WTC11 (cell line): Measurements from ENCODE around the gene TRIM44. TPM values are rescaled to one million over a fixed set of nuclear protein-coding genes. Genes with fewer than 3 reads are reported as not detected.

Experiments used
- ATAC-seq: fragments of 200-7000 bp; cut with Tn5 transposase; 2 replicates; pipeline ENCODE4 v1.10.0; 2021; ENCODE audit warnings: mild to moderate bottlenecking, moderate library complexity
- CTCF ChIA-PET: fragments of 300-600 bp; sonication (Branson Sonifier 250); formaldehyde crosslinking; loops from one replicate; lab custom pipeline; 2021; ENCODE audit warnings: antibody characterized with exemption; lab: Charles Lee
- POLR2A ChIA-PET: fragments of 350-600 bp; sonication (Branson Sonifier 250); formaldehyde crosslinking; loops from one replicate; lab custom pipeline; 2021; ENCODE audit warnings: antibody characterized with exemption; lab: Charles Lee
- DNase-seq: peaks from one replicate; pipeline ENCODE4 v3.0.0; 2021; ENCODE audit warnings: low spot score
- H3K27ac Mint-ChIP-seq: 2 replicates; pipeline ENCODE4 v1.8.0; 2021; ENCODE audit warnings: mixed read lengths
- H3K27me3 Mint-ChIP-seq: 2 replicates; pipeline ENCODE4 v1.8.0; 2021; ENCODE audit warnings: low read depth, mild to moderate bottlenecking, moderate library complexity, mixed read lengths
- H3K36me3 Mint-ChIP-seq: 2 replicates; pipeline ENCODE4 v1.8.0; 2021; ENCODE audit warnings: mixed read lengths
- H3K4me1 Mint-ChIP-seq: 2 replicates; pipeline ENCODE4 v1.8.0; 2022; ENCODE audit warnings: mixed read lengths
- H3K4me3 Mint-ChIP-seq: 2 replicates; pipeline ENCODE4 v1.8.0; 2021; ENCODE audit warnings: mild to moderate bottlenecking, moderate library complexity, mixed read lengths
- H3K9me3 Mint-ChIP-seq: 2 replicates; pipeline ENCODE4 v1.8.0; 2021; ENCODE audit warnings: mixed read lengths
- ARID4B ChIP-seq: sonication (generic); formaldehyde crosslinking; IDR thresholded peaks from 2 replicates; pipeline ENCODE4 v1.8.0; 2023; ENCODE audit warnings: missing genetic modification reagents, mild to moderate bottlenecking, borderline replicate concordance
- ATF2 ChIP-seq: sonication (generic); formaldehyde crosslinking; IDR thresholded peaks from 2 replicates; pipeline ENCODE4 v1.8.1; 2022; ENCODE audit warnings: low read depth, missing genetic modification reagents, borderline replicate concordance
- CBFB ChIP-seq: sonication (generic); formaldehyde crosslinking; IDR thresholded peaks from 2 replicates; pipeline ENCODE4 v1.8.1; 2022; ENCODE audit warnings: mild to moderate bottlenecking, low read depth, missing genetic modification reagents
- CREB1 ChIP-seq: sonication (generic); formaldehyde crosslinking; IDR thresholded peaks from 2 replicates; pipeline ENCODE4 v1.8.0; 2023; ENCODE audit warnings: mild to moderate bottlenecking, missing genetic modification reagents
- FOXK1 ChIP-seq: sonication (generic); formaldehyde crosslinking; IDR thresholded peaks from 2 replicates; pipeline ENCODE4 v1.8.0; 2022; ENCODE audit warnings: mild to moderate bottlenecking, moderate library complexity, missing genetic modification reagents
- GRHL2 ChIP-seq: fragments of 250-450 bp; sonication (Bioruptor Pico); IDR thresholded peaks from 2 replicates; pipeline ENCODE4 v1.8.0; 2022; ENCODE audit warnings: mild to moderate bottlenecking, moderate library complexity; ENCODE audit not compliant: insufficient replicate concordance, severe bottlenecking
- IRF2 ChIP-seq: sonication (generic); formaldehyde crosslinking; IDR thresholded peaks from 2 replicates; pipeline ENCODE4 v1.8.0; 2022; ENCODE audit warnings: low read depth, missing genetic modification reagents, borderline replicate concordance
- JUN ChIP-seq: sonication (generic); formaldehyde crosslinking; IDR thresholded peaks from 2 replicates; pipeline ENCODE4 v1.8.0; 2023; ENCODE audit warnings: mild to moderate bottlenecking, missing genetic modification reagents
- MAX ChIP-seq: sonication (generic); formaldehyde crosslinking; IDR thresholded peaks from 2 replicates; pipeline ENCODE4 v1.8.0; 2022; ENCODE audit warnings: mild to moderate bottlenecking, missing genetic modification reagents
- NFE2L1 ChIP-seq: sonication (generic); formaldehyde crosslinking; IDR thresholded peaks from 2 replicates; pipeline ENCODE4 v1.8.1; 2023; ENCODE audit warnings: missing genetic modification reagents
- NR1H2 ChIP-seq: sonication (generic); formaldehyde crosslinking; IDR thresholded peaks from 2 replicates; pipeline ENCODE4 v1.9.0; 2021; ENCODE audit warnings: mild to moderate bottlenecking, moderate library complexity, missing genetic modification reagents
- OVOL2 ChIP-seq: fragments of 250-450 bp; sonication (Bioruptor Pico); IDR thresholded peaks from 2 replicates; pipeline ENCODE4 v1.9.0; 2021; ENCODE audit warnings: mild to moderate bottlenecking, borderline replicate concordance
- PRRX2 ChIP-seq: fragments of 250-450 bp; sonication (Bioruptor Pico); IDR thresholded peaks from 2 replicates; pipeline ENCODE4 v1.8.0; 2021; ENCODE audit warnings: mild to moderate bottlenecking
- RORB ChIP-seq: fragments of 250-450 bp; sonication (Bioruptor Pico); IDR thresholded peaks from 2 replicates; pipeline ENCODE4 v1.9.0; 2021; ENCODE audit warnings: mild to moderate bottlenecking
- SP1 ChIP-seq: sonication (generic); formaldehyde crosslinking; conservative IDR thresholded peaks from 2 replicates; pipeline ENCODE4 v1.8.1; 2022; ENCODE audit warnings: missing genetic modification reagents
- USF2 ChIP-seq: sonication (generic); formaldehyde crosslinking; IDR thresholded peaks from 2 replicates; pipeline ENCODE4 v1.8.1; 2023; ENCODE audit warnings: mild to moderate bottlenecking, missing genetic modification reagents, moderate library complexity
- ZNF416 ChIP-seq: fragments of 250-450 bp; sonication (Bioruptor Pico); IDR thresholded peaks from 2 replicates; pipeline ENCODE4 v1.9.0; 2021; ENCODE audit warnings: mild to moderate bottlenecking, inconsistent platforms
- ZNF425 ChIP-seq: fragments of 250-450 bp; sonication (Bioruptor Pico); conservative IDR thresholded peaks from 2 replicates; pipeline ENCODE4 v1.9.0; 2021; ENCODE audit warnings: mild to moderate bottlenecking
- total RNA-seq: library from RNA; stranded (reverse); gene quantifications from 3 replicates; pipeline ENCODE4 v1.2.3, GENCODE V29; 2021
- TF ChIP-seq, protein P1 (sequence below): sonication (generic); formaldehyde crosslinking; IDR thresholded peaks from 2 replicates; pipeline ENCODE4 v1.8.0; 2022; ENCODE audit warnings: mild to moderate bottlenecking, missing genetic modification reagents
- TF ChIP-seq, protein P2 (sequence below): fragments of 250-450 bp; sonication (Bioruptor Pico); IDR thresholded peaks from 2 replicates; pipeline ENCODE4 v2.1.2; 2022; ENCODE audit warnings: mild to moderate bottlenecking, moderate library complexity

The TRIM44 gene
- total RNA-seq, 1 experiment from 2014 or later, result 27.4 TPM

GRCh38 chr11:35735903-35736302 lies 73.3 kb downstream of the TRIM44 start:
- no peak overlapping the region for H3K4me3 Mint-ChIP-seq
- CTCF ChIA-PET, result no interaction called here

More at GRCh38 chr11:35735903-35736302, 73.3 kb downstream of the TRIM44 start:
- H3K9me3 Mint-ChIP-seq, result peaks cover 10% of the 10 kb centered on the region
- DNase-seq (no peak), ATAC-seq (no peak)
- peaks cover 22% of the 10 kb centered on the region for H3K36me3 Mint-ChIP-seq
- POLR2A ChIA-PET, result no interaction called here
- TF ChIP-seq NFE2L1 (CRISPR knock-in tag) (no peak), OVOL2 (CRISPR knock-in tag) (no peak), GRHL2 (no peak), RORB (CRISPR knock-in tag) (no peak), ATF2 (no peak), ARID4B (CRISPR knock-in tag) (no peak), SP1 (CRISPR knock-in tag) (no peak), PRRX2 (CRISPR knock-in tag) (no peak), JUN (no peak), CREB1 (CRISPR knock-in tag) (no peak), NR1H2 (CRISPR knock-in tag) (no peak), FOXK1 (no peak), CBFB (CRISPR knock-in tag) (no peak), USF2 (CRISPR knock-in tag) (no peak), IRF2 (CRISPR knock-in tag) (no peak), ZNF425 (no peak), MAX (no peak), ZNF416 (CRISPR knock-in tag) (no peak)
- TF ChIP-seq, protein P1, sequence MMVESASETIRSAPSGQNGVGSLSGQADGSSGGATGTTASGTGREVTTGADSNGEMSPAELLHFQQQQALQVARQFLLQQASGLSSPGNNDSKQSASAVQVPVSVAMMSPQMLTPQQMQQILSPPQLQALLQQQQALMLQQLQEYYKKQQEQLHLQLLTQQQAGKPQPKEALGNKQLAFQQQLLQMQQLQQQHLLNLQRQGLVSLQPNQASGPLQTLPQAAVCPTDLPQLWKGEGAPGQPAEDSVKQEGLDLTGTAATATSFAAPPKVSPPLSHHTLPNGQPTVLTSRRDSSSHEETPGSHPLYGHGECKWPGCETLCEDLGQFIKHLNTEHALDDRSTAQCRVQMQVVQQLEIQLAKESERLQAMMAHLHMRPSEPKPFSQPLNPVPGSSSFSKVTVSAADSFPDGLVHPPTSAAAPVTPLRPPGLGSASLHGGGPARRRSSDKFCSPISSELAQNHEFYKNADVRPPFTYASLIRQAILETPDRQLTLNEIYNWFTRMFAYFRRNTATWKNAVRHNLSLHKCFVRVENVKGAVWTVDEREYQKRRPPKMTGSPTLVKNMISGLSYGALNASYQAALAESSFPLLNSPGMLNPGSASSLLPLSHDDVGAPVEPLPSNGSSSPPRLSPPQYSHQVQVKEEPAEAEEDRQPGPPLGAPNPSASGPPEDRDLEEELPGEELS (CRISPR knock-in tag), result no peak
- TF ChIP-seq, protein P2, sequence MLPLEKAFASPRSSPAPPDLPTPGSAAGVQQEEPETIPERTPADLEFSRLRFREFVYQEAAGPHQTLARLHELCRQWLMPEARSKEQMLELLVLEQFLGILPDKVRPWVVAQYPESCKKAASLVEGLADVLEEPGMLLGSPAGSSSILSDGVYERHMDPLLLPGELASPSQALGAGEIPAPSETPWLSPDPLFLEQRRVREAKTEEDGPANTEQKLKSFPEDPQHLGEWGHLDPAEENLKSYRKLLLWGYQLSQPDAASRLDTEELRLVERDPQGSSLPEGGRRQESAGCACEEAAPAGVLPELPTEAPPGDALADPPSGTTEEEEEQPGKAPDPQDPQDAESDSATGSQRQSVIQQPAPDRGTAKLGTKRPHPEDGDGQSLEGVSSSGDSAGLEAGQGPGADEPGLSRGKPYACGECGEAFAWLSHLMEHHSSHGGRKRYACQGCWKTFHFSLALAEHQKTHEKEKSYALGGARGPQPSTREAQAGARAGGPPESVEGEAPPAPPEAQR, result no peak
- no peak overlapping the region for H3K27ac Mint-ChIP-seq
- no peaks in the 10 kb centered on the region for H3K27me3 Mint-ChIP-seq
- H3K4me1 Mint-ChIP-seq, result peaks cover 10% of the 10 kb centered on the region
